ENCODE data around the gene ZNF692.

Gene ZNF692

DNA sequence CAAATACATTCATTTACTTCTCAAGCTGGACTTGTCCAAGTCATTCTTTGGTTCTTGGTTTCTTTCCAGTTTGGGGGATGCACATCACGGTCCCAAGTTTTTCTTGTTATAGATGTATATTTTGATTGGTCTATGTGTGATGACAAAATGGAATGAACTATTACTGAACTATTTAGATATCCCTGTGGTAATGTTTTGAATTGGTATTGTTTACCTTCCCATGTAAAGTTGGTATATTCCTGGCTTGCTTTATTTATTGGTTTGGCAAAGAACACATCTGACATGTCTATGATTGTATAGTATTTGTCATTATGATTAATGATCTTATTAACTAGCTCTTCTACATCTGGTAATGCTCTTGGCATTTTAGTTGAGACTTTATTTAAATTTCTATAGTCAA is 22.4 kb upstream of the ZNF692 start:
- FAIRE-seq, result no peak

DNA sequence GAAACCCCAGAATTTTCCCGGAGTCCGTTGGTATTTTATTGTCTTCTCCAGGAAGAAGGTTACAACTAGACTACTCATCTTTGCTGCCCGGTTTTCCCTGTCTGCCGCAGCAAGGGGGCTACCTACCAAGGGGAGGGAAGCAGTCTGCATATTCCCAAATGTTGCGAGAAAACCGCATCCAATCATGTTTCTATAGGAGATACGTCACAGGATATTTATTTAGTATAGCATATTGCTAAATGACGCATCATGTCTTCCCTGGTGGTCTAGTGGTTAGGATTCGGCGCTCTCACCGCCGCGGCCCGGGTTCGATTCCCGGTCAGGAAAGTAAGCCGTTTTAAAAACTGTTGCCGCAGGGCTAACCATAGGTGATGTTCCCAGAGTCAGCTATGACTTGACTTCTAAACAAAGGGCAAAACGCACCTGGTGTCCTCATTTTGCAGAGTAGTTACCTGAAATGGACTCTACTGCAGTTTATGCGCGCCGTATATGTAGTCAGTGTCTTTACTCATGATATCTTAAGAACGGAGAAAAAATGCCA is 15.2 kb upstream of the ZNF692 start:
- FAIRE-seq, result peak; percentile 88

DNA sequence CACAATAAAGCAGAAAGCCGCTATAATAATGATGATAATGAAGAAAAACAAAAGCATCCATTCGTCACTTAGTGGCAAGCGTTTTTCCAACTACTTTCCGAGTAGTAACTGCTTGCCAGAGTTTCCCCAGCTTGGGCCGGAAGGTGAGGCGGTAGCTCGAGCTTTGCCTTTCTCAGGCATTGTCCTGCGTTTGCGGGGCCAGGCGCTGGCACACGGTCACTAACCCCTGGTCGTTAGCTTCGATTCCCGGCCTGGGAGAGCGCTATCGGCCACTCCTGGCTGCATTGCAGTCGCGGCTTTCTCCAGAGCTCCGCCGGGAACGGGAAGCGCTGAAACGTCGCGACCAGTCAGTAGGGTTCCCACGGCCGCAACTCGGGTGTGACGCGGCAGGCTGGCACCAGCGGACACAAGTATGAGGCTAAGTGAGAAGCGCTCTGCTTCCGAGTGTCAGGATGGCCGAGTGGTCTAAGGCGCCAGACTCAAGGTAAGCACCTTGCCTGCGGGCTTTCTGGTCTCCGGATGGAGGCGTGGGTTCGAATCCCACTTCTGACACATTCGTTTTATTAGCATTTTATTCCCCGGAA is 14.6 kb upstream of the ZNF692 start:
- peak; percentile 60 for FAIRE-seq

GRCh38 chr1:248872752-248873408 is 14.0 kb upstream of the ZNF692 start:
- no peak for FAIRE-seq

GRCh38 chr1:248871837-248872401 is 13.0 kb upstream of the ZNF692 start:
- no peak for FAIRE-seq

DNA sequence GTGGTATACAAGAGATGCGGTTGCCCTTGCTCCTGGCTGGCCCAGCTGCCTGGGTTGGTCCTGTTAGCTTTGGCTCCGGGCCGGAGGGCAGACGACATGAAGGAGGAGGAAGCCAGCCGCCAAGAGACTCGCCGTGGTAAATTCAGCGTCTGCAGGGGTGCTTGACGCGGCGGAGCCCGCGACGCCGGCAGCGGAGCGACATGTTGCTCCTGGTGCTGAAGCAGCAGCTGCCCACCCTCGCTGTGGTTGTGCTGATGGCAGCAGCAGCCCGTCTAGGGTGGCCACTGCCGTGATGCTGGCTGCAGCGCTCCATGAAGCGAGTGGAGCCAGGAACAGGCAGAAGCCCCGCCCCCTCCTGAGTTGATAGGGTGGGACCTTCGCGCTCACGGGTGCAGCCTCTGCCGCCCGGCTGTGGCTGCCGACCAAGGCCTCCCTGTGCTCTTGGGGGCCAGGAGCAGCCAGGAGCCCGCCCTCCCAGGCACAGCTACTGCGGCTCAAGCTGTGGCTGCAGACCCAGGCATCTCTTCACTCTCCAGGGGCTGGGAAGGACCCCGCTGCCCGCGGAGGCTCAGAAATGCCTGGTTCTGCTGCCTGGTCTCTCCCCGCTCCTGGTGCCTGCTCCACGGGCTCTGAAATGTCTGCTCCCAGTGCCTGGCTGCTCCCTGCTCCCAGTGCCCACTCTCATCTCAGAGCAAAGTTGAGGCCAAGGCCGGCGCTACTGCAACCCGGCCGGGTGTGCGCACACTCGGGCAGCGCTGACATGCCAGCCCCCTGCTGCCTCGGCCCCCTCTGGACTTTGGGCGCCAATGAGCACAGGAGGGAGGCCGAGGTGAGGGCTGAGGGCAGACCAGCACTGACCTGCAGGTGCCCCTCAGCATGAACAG is 4.4 kb upstream of the ZNF692 start:
- no peak for FAIRE-seq

DNA sequence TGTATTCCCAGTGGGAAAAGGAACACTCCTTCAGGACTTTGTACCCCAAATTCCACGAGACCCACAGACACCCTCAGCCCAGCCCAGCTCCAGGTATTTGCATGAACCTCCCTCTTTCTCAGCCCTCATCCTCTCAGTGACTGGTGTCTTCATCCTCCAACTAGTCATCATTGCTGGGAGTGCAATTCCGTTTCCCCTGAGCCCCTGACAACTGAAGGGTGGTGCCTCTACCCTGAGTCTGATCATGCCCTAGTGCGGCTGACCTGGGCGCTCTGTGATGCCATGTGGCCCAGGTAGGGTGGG is 3.8 kb upstream of the ZNF692 start:
- no peak for FAIRE-seq

- no peak for FAIRE-seq
These were observed 2.7 kb upstream of the ZNF692 start for GRCh38 chr1:248861616-248862015.

DNA sequence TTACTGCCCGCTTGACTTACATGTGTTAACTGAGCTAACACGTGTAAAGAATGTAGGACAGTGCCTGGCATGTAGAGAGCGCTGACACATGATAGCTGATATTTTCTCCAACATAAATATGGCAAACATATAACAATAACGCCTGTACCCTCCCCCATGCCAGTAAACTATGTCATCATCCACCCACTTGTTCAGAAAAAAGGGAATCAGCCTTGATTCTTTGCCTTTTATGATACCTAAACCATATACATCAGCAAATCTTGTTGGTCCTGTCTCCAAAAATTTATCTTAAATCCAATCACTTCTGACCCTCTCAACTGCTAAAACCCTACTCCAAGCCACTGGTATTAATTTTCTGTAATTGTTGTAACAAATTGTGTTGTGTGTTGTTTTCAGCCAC is 1.1 kb upstream of the ZNF692 start:
- FAIRE-seq, result no peak

DNA sequence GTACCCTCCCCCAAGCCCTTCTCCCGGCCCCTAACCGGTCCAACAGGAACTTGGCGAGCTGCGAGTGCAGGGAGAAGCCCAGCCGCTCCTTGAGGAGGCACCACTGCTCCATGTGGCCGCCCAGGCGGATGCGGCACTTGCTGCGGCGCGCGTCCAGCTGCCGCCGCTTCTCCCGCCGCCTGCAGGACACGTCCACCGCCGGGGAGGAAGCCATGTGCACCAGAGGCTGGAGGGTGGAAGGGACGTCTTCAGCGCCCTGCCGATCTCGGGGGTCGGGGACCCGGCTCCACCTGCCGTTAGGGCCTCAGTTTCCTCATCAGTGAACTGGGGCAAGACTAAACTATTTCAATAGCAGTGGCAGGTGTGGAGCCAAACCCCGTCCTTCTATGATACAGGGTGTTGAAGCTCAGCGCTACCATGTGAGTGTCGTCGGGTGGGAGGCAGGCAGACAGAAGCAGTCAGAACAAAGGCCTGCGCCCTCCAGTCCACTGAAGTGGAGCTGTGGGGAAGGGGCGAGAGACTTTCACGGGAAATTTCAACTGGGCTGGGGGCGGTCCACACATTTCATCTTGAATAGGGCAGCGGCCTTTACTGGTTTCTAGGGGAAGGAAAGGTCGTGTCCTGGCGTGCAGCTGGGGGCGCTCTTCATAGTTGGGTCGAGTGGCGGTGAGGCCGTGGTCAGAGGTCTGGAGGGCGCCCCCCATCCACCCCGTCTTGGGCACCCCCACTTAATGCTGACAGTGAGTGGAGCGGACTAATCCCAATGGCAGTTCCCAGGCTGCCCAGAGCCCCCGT is 592 bp downstream of the ZNF692 start:
- no peak for FAIRE-seq

DNA sequence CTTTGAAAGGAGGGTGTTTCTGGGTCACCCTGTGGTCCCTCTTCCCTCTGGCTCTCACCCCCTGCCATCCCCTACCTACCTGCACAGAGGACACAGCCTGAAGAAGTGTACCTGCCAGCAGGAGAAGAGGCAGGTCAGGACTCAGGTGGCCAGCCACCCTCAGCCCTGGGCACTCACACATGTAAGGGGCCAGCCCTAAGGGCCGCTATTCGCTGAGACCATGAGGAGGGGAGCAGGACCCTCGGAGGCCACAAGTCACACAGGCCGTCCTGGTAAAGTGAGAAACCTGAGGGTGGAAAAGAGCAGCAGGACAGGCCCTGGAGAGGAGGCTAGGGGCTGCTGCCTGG is 1.2 kb downstream of the ZNF692 start:
- FAIRE-seq, result no peak

DNA sequence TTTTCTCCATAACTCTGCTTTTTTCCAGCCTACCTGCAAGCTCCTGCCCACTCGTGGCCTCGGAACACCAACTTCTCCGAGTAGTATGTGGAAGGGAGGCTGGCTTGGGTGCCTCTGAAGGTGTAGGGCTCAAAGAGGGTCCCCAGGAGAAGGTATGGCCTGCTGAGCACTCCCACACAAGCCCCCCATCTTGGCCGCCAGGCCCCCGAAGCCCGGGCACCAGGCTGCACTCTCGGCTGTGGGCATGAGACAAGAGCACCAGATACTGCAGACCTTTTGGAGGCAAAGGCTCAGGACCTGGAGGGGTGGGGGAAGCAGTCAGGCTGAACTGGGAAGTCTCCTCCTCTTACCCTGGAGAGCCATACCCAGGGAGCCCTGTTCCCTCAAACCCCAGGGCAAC is 1.7 kb downstream of the ZNF692 start:
- no peak for FAIRE-seq

GRCh38 chr1:248856176-248856575 is 2.7 kb downstream of the ZNF692 start:
- no peak for FAIRE-seq

DNA sequence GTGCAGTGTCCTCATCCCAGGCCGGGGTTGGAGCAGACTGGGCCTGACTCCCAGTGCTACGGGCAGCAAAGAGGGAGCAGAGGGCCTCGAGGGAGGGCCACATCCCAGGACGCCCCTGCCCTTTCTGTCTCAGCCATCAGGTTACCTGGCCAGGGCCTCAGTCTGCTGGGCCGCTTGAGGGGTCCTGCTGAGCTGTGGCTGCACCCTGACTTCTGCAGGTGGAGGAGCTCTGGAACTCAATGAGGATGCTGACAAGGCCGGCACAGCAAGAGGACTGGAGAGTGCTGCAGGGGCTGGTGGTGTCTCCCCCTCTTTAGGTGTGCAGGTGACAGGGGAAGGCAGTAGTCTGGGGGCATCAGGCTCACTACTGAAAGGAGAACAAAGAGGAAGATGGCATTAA is 3.3 kb downstream of the ZNF692 start:
- FAIRE-seq, result no peak

- no peak for FAIRE-seq
These were observed 5.1 kb downstream of the ZNF692 start for GRCh38 chr1:248853663-248854375.

DNA sequence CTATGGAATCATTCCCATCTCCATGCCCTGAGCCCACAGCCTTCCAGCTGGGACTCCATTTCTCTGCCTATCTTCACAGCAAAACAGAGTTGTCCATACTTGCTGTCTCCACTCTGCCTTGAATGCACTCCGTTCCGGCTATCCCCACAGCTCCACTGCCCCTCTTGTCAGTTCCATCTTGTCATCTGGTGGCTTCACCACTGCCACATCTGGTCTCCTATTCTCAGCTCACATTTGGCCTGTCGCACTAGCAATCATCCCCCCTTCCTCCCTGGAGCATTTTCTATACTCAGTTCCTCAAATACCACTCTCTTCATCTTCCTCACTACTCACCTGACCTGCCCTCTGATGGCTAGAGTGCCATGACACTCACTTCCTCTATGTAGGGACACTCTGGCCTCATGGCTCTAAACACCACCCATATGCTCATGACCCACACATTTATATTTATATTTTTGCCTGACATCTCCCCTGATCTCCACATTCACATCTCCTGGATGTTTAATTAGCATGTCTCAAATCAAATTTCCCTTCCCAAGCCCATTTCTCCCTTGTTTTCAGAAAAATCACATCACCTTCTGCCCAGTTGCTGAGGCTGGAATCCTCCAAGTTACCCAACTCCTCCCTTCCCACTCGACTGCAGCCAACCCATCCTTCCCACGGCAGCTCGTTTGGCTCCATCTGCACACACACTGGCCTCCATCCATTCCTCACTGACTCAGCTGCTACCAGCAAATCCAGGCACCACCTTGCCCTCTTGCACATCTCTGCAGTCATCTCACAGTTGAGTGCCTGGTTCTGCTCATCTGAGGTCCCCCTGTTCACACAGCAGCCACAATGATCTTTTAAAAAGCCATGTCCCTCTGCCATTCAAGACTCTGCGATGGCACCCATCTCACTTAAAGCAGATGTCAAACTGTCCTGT is 6.1 kb downstream of the ZNF692 start:
- no peak for FAIRE-seq

DNA sequence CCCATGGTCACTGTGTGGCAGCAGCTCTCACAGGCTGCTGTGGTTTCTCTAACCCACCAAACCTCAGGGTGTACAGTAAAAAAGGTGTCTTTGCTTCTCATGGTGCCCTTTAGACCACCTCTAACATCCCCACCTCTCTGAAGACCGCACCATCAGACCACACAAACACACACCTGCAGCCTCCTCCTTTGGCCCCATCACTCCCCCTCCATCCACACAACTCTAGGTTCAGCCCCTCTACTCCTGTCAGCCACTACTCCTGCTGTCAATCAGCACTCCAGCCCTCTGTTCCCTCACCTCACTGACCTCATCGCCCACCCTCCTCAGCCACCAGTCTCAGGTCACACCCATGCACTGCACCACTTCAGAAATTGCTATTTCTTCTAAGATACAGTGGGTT is 7.5 kb downstream of the ZNF692 start:
- FAIRE-seq, result no peak

DNA sequence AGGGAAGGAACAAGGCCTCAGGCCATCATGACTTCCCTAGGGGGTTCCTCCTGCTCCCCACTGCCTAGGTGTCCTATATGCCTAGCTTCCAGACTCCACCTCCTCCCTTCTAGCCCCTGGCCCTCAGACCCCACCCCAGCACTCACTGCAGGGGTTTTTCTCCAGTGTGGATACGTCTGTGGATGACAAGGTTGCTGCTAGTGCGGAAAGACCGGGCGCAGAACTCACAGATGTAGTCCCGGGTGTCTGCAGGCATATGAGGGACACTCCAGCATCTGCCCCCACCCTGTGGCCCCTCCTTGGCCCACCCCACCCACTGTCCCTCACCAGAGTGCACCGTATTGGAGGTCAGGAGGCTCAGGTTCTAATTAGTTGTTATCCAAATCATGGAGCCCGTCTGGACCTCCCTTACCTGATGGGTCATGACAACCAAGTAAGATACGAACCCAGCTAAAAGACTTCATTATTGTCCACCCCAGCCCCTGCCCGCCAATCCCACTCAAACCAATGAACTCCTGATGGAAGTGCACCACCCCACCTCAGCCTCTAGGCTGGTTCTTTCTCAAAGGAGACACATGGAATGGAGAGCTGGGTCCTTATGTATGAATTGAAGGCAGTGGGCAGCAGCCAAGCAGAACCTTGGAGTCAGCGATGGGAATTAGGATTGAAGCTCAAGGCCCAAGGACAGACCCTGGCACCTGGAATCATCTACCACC is 8.2 kb downstream of the ZNF692 start:
- FAIRE-seq, result no peak

GRCh38 chr1:248850124-248850523 is 8.8 kb downstream of the ZNF692 start:
- FAIRE-seq, result no peak

DNA sequence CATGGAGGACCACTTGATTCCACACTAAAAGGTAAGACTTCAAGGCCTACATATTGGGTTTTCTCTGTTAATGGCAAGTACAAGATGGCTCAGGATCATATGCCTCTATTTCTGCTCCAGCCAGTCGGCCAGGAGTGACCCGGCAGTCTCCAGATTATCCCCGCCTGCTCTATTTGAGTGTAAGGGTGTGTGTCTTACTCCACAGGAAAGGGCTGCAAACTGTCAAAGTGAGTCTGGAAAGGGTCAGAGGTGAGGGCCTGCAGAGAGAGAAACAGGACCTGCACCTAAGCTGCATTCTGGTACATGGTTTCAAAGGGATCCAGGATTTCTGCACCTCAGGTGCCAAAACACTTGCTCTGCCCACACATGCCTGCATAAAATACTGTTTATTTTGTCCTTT is 9.2 kb downstream of the ZNF692 start:
- no peak for FAIRE-seq
